OCI-LY3 (cell line): Measurements from ENCODE around the gene LRP4.

Experiments used
- CTCF ChIP-seq: fragments of 200-600, 300-600 bp; sonication (generic); IDR thresholded peaks from 2 replicates; pipeline ENCODE4 v1.5.1; 2014; ENCODE audit warnings: antibody characterized with exemption, low read length, low read depth
- EZH2phosphoT487 ChIP-seq: fragments of 200-600 bp; shearing (Covaris generic); IDR thresholded peaks from 2 replicates; pipeline ENCODE4 v1.6.1; 2018; ENCODE audit warnings: antibody characterized with exemption, mixed run types, low read depth

GRCh38 chr11:46930089-46930488, 11.7 kb upstream of the LRP4 start:
- TF ChIP-seq CTCF: no peak
- no peak for TF ChIP-seq EZH2phosphoT487
